Left ventricle myocardium superior (tissue), 1 donor: ENCODE data around the gene TMEM119. TPM values are rescaled to one million over a fixed set of nuclear protein-coding genes. Genes with fewer than 3 reads are reported as not detected.
"Not testable (repeated sequence)": the region's sequence is repeated elsewhere in the genome, so short reads cannot be mapped to it uniquely, and the experiment has no call there.

Experiments
- ATAC-seq: fragments of 200-7000 bp; cut with Tn5 transposase; one replicate; pipeline ENCODE4 v1.9.1; 2020; ENCODE audit warnings: mild to moderate bottlenecking, moderate library complexity
- DNase-seq: peaks from one replicate; pipeline ENCODE4 v3.0.0-alpha.2; 2020
- intact Hi-C: fragments of 100-400 bp; cut with micrococcal nuclease; formaldehyde crosslinking; loops from one replicate; pipeline ENCODE4 v1.11.0; 2022
- total RNA-seq: library from RNA; stranded (reverse); fragmentation: NEBNext Ultra II Directional; extraction: Animal tissue kit (Norgen Biotek cat#: 25700); gene quantifications from one replicate; pipeline ENCODE4 v1.2.1, GENCODE V29; 2021
- donor health status: DM: no; HTN: yes; CAD: no; lungs with severe emphysema.

Gene TMEM119
- total RNA-seq, 1 donor from 2014 or later: 1.4 TPM

DNA sequence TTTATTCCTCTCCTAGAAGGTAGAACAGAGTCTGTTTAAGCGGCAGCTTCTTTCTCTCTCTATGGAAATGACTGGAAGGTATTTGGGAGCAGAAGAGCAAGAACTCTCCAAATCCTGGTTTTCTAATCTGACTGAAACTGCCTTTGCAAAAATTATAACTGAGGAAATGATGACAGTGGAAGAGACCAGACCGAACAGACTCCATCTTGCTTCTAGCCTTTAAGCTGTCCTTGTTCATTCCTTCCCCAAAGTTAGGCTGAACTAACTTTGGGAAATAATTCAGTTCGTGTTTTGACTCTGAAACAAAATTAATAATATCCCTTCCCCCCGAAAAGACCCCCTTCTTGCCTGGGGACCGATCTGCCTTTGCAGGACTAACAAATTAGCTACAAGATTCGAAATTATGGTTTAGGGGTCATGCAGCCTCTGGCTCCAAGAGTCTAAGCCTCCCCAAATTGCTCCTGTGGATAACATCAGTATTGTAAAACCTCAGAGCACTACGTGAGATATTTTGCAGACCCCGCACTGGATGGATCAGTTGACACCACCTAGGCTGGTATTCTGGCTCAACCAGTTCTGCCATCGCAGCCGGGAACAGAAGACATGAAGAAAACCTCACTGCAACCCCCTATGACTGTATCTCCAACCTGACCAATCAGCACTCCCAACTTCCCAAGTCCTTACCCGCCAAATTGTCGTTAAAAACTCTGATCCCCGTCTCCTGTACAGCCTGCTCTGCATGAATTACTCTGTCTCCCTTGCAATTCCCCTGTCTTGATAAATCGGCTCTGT lies 21.7 kb upstream of the TMEM119 start:
- DNase-seq (no peak), ATAC-seq (no peak)
- intact Hi-C loops: loop anchor here (5.0 kb wide), 1 partner anchor 57 kb away; the partner anchor contains the start of genes ISCU and SART3

DNA sequence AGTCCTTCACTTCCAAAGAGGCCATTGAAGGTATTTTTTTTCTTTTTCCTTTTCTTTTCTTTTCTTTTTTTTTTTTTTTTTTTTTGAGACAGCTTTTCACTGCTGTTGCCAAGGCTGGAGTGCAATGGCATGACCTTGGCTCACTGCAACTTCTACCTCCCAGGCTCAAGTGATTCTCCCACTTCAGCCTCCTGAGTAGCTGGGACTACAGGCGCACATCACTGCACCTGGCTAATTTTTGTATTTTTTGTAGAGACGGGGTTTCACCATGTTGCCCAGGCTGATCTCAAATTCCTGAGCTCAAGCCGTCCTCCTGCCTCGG lies 21.0 kb upstream of the TMEM119 start:
- ATAC-seq, DNase-seq: not testable (repeated sequence)
- intact Hi-C loops: loop anchor here (5.0 kb wide), 1 partner anchor 57 kb away; the partner anchor contains the start of genes ISCU and SART3

DNA sequence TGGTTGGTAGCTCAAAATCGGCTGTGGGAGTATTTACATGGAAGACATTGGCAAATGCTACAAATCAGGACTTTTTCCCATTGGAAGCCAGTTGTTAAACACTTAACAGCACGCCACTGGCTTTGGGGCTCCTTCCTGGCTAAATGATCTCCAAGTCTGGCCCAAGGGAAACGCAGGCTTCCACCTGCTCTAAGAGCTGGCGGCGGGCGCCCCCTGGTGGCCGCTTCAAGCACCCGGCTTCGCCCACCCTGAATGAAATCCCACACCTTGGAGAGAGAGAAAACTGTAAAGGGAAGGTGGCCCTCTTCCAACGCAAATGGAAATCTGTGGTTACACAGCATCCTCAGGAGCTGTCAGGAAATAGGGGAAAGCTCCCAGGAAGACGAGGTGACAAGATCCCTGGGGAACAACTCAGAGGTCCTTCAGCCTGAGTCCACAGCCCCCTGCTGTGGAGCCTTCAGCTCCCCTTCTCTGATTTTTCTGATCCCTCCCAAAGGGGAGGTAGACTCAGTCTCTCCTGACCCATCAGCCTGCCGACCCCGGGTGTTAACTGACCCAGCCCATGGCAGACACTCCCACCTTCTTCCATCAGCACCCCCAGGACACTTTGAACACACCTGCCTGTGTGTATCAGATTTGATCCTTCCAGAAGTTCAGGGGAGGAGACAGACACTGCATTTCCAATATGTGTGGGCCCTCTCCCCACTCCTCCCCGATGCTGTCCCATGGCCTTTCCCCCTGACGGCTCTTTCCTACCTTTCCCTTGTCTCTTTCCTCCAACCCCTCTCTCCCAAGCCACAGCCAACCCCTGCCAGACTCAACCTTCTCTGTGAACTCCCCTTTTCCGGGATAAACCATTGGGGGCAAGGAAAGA lies 20.4 kb upstream of the TMEM119 start:
- ATAC-seq (peak; percentile 90), DNase-seq (peak; percentile 89)
- intact Hi-C loops: loop anchor here (5.0 kb wide), 1 partner anchor 56 kb away; the partner anchor contains the start of genes ISCU and SART3

DNA sequence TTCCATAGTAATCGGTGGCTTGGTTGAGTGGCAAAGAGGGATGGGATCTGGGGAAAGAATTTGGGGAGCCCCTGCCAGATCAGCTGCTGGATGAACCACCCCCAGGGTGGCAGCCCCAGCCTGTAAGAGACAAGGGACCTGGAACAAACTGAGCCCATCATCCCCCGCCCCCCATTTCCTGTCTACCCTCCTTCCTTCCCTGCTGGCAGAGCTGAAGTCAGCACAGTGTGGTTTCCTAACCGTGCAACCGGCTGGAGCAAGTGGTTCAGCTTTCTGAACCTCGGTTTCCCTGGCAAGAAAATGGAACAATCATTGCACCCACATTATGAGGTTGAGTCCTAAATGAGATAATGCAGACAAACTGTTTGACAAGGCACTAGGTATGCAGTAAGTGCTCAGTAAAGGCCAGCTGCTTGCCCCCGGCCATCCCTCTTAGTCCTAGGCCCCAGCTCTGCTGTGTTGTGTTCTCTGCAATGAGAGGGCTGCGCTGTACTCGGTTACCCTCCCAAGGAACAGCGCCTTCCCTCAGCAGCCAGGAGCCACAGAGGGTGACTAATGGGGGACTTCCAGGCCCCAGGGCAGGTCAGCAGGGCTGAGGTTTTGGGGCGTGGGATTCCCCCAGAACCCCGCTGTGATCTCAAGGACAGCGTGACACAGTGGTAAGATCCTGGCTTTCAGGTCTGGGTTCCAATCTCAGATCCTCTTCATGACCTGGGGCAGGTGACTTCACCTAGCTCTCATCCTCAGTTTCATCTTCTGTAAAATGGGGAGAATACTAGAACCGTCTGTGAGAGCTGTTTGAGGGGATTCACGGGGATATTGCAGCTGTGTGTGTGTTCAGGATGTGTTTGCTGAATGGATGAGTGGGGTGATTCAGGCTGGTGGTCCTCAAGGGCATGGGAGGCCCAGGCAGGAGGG lies 19.3 kb upstream of the TMEM119 start:
- DNase-seq (no peak), ATAC-seq (peak; percentile 40)
- intact Hi-C loops: loop anchor here (5.0 kb wide), 1 partner anchor 55 kb away; the partner anchor contains the start of genes ISCU and SART3

DNA sequence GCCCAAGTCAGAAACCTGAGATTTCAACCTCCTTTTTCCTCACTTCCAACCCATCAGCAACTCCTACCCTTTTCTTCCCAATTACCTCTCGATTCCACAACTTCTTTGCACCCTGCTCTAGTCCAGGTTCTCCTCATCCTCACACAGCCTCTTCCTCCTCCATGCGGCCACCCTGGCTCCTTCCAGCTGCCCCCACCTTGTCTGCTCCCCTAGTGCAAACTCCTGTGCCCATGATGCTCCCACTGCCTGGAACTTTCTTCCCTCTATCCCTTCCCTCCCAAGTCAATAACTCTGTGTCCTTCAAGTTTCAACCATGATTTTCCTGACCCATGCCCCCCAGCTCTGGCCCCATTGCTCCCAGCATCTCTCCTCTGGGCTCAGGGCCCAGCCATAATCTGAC lies 18.5 kb upstream of the TMEM119 start:
- ATAC-seq (no peak), DNase-seq (no peak)
- intact Hi-C loops: loop anchor here (5.0 kb wide), 1 partner anchor 54 kb away; the partner anchor contains the start of genes ISCU and SART3

DNA sequence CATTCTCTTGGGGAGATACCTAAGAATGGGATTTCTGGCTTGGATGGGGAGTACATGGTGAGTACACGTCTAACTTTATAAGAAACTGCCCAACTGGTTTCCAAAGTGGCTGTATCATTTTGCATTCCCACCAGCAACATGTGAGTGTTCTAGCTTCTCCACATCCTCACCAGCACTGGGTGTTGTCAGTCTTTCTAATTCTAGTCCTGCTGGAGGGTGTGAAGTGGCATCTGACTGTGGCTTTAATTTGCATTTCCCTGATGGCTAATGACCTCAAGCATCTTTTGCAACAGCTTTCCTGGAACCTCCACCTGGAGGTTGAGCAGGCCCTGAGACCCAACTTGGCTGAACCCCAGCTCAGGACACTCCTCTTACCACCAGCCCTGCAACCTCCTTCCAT lies 18.0 kb upstream of the TMEM119 start:
- ATAC-seq: no peak
- DNase-seq: no peak
- intact Hi-C loops: loop anchor here (5.0 kb wide), 1 partner anchor 54 kb away; the partner anchor contains the start of genes ISCU and SART3

DNA sequence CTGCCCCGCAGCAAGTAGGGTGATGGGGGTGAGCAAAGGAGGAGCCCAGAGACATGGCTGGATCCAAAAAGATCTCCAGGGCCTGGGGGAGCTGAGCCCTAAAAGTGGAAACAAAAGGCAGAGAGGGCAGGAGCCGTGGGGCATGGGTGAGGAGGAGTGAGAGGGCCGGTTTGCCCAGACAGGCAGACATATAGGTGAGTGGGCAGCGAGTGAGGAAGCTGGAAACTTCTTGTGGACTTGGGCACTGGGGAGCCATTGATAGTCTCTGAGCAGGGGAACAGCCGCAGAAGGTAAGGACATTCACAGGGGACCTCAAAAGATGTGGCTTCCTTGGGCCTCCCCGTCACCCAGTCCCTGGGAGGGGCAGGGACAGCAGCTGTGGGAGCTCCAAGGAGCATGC lies 16.8 kb upstream of the TMEM119 start:
- no peak for DNase-seq

DNA sequence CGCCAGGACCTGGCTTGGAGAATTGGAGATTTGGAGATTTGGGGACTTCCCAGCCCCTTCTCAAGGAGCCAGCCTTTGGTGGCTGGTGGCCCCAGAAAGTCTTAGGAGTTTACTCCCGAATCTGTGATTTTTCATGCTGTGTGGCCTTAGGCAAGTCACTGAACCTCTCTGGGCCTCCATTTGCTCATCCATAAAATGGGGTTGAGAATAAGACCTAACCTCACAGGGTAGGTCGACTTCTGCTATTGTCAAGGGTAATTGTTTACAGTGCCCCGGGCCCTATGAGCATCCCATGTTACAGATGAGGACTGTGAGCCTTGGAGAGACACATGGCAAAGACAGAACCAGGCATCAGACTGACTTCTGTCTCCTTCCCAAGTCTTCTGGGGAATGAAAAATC lies 16.2 kb upstream of the TMEM119 start:
- ATAC-seq: no peak
- intact Hi-C loops: no loop called here
- no peak for DNase-seq

More for the DNA sequence above, 16.8 kb upstream of the TMEM119 start:
- ATAC-seq: no peak
- intact Hi-C loops: loop anchor here (5.0 kb wide), 1 partner anchor 52 kb away; the partner anchor contains the start of genes ISCU and SART3

DNA sequence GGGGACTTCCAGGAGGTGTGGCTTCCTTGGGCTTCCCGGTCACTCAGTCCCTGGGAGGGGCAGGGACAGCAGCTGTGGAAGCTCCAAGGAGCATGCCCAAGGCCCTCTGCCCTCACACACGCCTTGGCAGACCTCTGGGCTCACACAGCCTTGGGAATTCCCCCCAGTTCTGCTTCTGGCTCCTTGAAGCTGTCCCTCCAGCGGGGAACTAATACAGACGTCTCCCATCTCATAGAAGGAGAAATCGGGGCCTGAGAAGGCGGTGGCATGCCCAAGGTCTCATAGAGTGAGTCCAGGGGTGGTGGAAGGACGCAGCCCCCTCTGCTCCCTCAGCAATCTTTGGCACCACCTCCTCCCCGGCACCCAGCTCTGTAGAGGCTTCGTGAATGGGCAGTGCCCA lies 15.7 kb upstream of the TMEM119 start:
- DNase-seq: no peak
- intact Hi-C loops: no loop called here
- no peak for ATAC-seq

DNA sequence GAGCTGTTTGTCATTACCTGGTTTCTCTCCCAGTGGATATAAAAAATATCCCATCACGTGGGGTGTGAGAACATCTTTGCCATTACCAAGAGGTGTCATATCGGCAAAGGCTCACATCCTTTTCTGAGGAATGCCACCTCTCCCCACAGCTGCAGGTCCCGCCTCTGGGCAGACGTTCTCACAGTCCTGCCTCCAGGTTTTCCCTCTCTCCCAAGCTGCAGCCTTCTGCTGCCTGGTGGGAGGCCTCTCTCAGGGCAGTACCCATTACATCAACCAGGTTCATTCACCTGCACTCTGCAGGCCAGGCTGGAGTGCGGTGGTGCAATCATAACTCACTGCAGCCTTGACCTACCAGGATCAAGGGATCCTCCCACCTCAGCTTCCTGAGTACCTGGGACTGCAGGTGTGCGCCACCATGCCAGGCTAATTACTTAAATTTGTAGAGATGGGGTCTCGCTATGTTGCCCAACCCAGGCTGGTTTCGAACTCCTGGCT lies 15.0 kb upstream of the TMEM119 start:
- DNase-seq: no peak
- intact Hi-C loops: no loop called here
- no peak for ATAC-seq

DNA sequence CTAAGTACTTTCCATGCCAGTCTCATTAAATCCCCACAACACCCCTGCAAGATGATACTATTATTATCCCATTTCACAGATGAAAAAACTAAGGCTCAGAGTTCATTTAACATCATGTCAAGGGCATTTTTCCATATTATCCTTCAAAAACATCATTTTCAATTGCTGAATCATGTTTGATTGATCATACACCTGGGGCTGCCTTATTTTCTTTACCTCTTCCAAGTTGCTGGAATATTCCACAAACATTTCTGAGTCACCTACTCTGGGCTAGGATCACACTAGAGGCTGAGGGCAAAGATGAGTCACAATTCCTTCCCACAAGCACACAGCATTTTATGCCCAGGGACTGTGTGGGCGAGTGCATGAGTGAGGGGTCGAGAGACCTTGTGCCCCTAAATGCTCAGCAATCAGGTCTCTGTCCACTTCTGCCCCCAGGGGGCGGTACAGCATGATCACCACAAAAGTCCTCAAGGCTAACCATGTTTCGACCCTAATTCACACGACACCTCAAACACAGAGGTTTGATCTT lies 14.1 kb upstream of the TMEM119 start:
- DNase-seq (no peak), ATAC-seq (no peak)
- intact Hi-C loops: no loop called here

DNA sequence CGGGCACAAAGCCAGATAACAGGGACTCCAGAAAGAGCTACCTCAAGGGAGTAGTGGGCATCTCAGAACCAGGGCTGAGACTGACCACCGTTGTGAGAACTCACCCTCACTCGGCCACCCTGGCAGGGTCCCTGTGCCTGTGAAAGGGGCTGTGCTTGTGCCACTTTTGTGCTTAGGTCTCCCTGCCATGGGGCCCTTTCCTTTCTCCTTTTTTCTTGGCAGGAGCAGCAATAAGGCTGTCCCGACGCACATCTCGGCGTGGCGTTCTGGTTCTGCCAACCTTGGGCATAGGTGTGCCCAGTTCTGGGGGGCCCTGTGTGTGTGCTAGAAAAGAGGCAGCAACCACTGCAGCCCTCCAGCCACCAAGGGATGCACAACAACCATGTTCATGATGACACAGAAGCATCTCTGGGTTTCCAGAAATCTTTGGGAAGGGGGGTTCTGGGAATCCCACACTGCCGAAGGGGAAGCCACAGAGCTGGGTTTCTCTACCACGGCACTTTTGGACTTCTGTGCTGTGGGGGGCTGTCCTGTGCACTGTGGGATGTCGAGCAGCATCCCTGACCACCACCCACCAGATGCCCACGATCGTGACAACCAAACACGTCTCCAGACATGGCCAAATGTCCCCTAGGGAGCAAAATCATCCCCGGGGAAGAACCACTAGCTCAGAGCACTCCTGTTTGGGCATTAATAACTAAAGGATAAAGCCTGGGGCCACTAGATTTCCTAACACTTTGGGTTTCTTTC lies 13.1 kb upstream of the TMEM119 start:
- intact Hi-C loops: no loop called here

DNA sequence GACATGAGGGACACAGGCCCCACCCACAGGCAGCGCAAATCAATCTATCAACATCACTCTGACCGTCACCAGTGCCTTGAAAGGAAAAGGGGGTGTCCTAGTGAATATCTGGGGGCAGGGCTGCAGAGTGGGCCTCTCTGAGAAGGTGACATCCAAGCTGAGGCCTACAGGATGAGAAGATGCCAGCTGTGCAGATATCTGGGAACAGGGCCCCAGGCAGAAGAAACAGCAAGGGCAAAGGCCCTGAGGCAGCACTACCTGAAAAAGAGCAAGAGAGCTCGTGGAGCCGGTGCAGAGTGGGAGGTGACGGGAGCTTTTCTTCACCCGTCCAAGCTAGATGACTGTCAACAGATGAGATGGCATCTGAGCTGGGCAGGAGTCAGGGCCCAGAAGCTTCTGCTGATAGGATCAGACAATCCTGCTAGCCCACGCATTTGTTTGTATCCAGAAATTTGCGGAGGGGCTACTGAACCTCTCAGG lies 12.5 kb upstream of the TMEM119 start:
- intact Hi-C loops: no loop called here
- no peak for DNase-seq
- no peak for ATAC-seq

More for the DNA sequence above, 13.1 kb upstream of the TMEM119 start:
- ATAC-seq (no peak), DNase-seq (no peak)

DNA sequence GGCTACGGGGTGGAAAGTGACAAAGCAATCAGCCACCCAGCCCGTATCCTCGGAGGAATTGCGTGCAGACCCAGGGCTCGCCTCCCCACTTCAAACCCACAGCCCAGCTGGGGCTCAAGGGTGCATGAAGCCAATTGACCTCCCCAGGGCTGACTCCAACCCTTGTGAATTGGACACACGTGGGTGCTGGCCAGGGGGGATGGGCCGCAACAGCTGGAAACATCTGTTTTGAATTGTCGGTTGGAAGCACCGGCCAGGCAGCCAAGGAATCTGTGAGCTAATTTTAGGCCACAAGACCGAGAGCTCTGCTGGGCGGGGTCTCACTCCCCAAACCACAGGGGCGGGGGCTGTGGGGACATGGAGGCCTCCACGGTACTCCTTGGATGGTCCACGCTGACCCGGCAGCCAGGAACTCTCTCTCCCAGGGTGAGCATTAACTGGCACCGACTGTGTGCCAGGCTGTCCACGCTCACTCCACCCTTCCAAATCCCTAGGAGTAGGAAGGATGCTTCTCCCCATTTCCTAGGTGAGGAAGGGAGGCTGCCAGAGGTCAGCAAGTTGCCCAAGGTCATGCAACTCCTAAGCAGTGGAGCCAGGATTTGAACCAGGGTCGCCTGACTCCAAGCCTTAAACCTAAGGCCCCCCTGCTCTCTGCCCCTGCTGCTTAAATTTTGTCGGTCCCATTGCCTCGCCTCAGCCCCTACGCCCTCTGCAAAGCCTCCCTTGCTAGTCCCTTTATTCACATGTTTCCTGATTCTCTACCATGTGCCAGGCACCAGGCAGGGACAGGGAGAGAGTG lies 11.9 kb upstream of the TMEM119 start:
- intact Hi-C loops: no loop called here
- DNase-seq (peak; percentile 86), ATAC-seq (peak; percentile 89)

DNA sequence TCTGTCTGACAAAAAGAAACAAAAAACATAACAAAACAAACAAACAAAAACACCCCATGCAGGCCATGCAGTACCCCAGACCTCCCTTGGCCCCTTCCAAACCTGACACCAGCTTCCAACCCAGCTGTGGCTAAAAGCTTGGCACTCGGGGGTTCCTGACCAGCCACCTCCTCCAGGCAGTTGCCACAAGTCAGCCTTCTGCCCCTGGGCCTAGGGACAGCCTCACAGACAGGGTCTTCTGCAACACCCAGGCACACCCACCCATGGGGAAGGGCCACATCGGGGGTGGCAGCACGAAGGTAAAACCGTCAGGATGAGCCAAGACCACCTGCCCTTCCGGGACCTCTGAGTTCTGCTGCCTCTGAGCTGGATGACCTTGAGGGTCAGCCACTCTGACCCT lies 10.7 kb upstream of the TMEM119 start:
- intact Hi-C loops: no loop called here
- ATAC-seq: no peak
- DNase-seq: no peak

DNA sequence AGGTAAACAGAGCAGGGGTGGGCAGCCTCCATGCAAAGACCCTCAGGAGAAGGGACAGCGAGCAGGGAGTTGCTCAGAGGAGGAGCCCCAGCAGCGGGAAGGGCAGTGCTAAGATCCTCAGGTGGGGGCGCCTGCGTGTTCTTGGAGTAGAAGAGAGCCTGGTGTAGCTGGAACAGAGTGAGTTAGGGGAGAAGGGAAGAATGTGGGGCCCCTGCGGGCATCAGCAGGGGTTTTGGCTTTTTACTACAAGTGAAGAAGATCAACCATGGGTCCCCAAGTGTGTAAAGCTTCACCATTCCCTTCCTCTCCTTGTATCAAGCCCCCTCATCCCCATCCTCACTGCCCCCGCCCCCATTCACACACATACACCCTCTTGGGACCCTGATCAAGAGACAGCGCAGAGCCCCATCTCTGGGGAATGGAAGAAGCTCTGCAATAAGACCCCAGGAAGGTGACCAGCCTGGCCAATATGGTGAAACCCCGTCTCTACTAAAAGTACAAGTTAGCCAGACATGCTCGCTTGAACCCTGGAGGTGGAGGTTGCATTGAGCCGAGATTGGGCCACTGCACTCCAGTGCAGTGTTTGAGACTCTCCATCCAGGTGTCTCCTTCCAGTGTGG lies 10.2 kb upstream of the TMEM119 start:
- intact Hi-C loops: no loop called here
- no peak for ATAC-seq
- DNase-seq: no peak
